Endothelial cell of umbilical vein (primary cell): Measurements from ENCODE around the gene MAP6. TPM values are rescaled to one million over a fixed set of nuclear protein-coding genes. Genes with fewer than 3 reads are reported as not detected.

Experiments
- BruUV-seq: library from RNA; stranded (reverse); fragments of 400-500 nt; replicated peaks from 2 replicates; lab custom pipeline; 2021; lab: Mats Ljungman, UMichigan
- CTCF ChIA-PET: fragments of 300-600, 350-600 bp; sonication (Branson Sonifier 250); formaldehyde crosslinking; loops from one replicate; lab custom pipeline; 2021; ENCODE audit warnings: antibody characterized with exemption, inconsistent platforms; lab: Charles Lee
- POLR2A ChIA-PET: fragments of 300-600, 350-600 bp; sonication (Branson Sonifier 250); formaldehyde crosslinking; loops from one replicate; lab custom pipeline; 2021; ENCODE audit warnings: antibody characterized with exemption, inconsistent platforms; lab: Charles Lee
- DNase-seq: peaks from one replicate; pipeline ENCODE4 v3.0.0-alpha.2; 2011; ENCODE audit warnings: low read depth, low spot score
- FAIRE-seq: peaks from 2 replicates; lab custom pipeline; 2011; peaks lifted over from hg19 to GRCh38; lab: Jason Lieb, UNC
- H2AFZ ChIP-seq: 2 replicates; pipeline ENCODE4 v1.6.0; 2012; ENCODE audit warnings: low read depth, low read length, control low read depth, inconsistent platforms
- H3K27ac ChIP-seq: 2 replicates; pipeline ENCODE4 v1.5.1; 2011; ENCODE audit warnings: low read depth, mild to moderate bottlenecking, control low read depth, low read length, moderate library complexity; ENCODE audit not compliant: insufficient read depth
- H3K27me3 ChIP-seq, 2 experiments: 2 replicates each; pipeline versions ENCODE4 v1.6.0 to v1.6.1; 2011; ENCODE audit warnings: low read length in 2 of 2, mixed read lengths in 1 of 2; ENCODE audit not compliant: control insufficient read depth in 2 of 2, insufficient read depth in 2 of 2
- H3K36me3 ChIP-seq, 2 experiments: 2 replicates in 1 of 2; 3 replicates in 1 of 2; pipeline ENCODE4 v1.5.1; 2011; ENCODE audit warnings: low read length in 2 of 2, mild to moderate bottlenecking in 1 of 2, moderate library complexity in 1 of 2; ENCODE audit not compliant: control insufficient read depth in 2 of 2, insufficient read depth in 2 of 2; ENCODE audit errors: extremely low read depth in 1 of 2
- H3K4me1 ChIP-seq: 3 replicates; pipeline ENCODE4 v1.5.1; 2011; ENCODE audit warnings: mild to moderate bottlenecking, low read length; ENCODE audit not compliant: control insufficient read depth, insufficient read depth; ENCODE audit errors: extremely low read depth
- H3K4me2 ChIP-seq: 2 replicates; pipeline ENCODE4 v1.6.1; 2011; ENCODE audit warnings: low read length, control low read depth, mixed read lengths; ENCODE audit not compliant: insufficient read depth
- H3K4me3 ChIP-seq, 3 experiments: fragments of 200-600 bp in 1 of 3; sonication (generic), shearing (Covaris generic) in 1 of 3; replicated peaks in 1 of 3; 2 replicates each; pipeline ENCODE4 v1.5.1; 2011 to 2016; ENCODE audit warnings: control low read depth in 3 of 3, low read length in 3 of 3, mild to moderate bottlenecking in 2 of 3, inconsistent platforms in 1 of 3, low read depth in 1 of 3, moderate library complexity in 1 of 3; ENCODE audit not compliant: insufficient read depth in 1 of 3
- H3K79me2 ChIP-seq: 2 replicates; pipeline ENCODE4 v1.6.0; 2012; ENCODE audit warnings: low read length, inconsistent platforms; ENCODE audit not compliant: control insufficient read depth, insufficient read depth
- H3K9ac ChIP-seq: replicated peaks from 2 replicates; pipeline ENCODE3; 2011; ENCODE audit warnings: low read length, control low read depth; ENCODE audit not compliant: insufficient read depth; ENCODE audit errors: extremely low read depth
- H3K9me1 ChIP-seq: replicated peaks from 3 replicates; pipeline ENCODE4 v1.6.0; 2011; ENCODE audit warnings: mild to moderate bottlenecking, low read length; ENCODE audit not compliant: control insufficient read depth, insufficient read depth; ENCODE audit errors: extremely low read depth
- H3K9me3 ChIP-seq: replicated peaks from 2 replicates; pipeline ENCODE4 v1.5.1; 2012; ENCODE audit warnings: low read length, inconsistent platforms; ENCODE audit not compliant: control insufficient read depth, insufficient read depth
- H4K20me1 ChIP-seq: replicated peaks from 2 replicates; pipeline ENCODE3; 2011; ENCODE audit warnings: mild to moderate bottlenecking, low read length; ENCODE audit not compliant: control insufficient read depth, insufficient read depth; ENCODE audit errors: extremely low read depth
- EZH2 ChIP-seq: IDR thresholded peaks from 2 replicates; pipeline ENCODE4 v1.6.1; 2012; ENCODE audit warnings: borderline replicate concordance, low read depth, mild to moderate bottlenecking, moderate library complexity, low read length, inconsistent platforms; ENCODE audit not compliant: severe bottlenecking
- FOS ChIP-seq: IDR thresholded peaks from 2 replicates; pipeline ENCODE4 v1.6.1; 2011; ENCODE audit warnings: mild to moderate bottlenecking, low read length, moderate library complexity, borderline replicate concordance; ENCODE audit not compliant: insufficient read depth
- GATA2 ChIP-seq: IDR thresholded peaks from 2 replicates; pipeline ENCODE4 v1.7.0; 2011; ENCODE audit warnings: low read depth, mild to moderate bottlenecking, moderate library complexity, mixed read lengths, low read length; ENCODE audit not compliant: insufficient read length, insufficient read depth
- JUN ChIP-seq: IDR thresholded peaks from 2 replicates; pipeline ENCODE4 v1.6.1; 2011; ENCODE audit warnings: borderline replicate concordance, low read depth; ENCODE audit not compliant: insufficient read length, insufficient read depth
- MYC ChIP-seq: IDR thresholded peaks from one replicate; pipeline ENCODE4 v1.6.1; 2011; ENCODE audit warnings: mild to moderate bottlenecking, low read depth, low read length
- POLR2A ChIP-seq: IDR thresholded peaks from 2 replicates; pipeline ENCODE4 v1.6.1; 2012; ENCODE audit warnings: low read depth, mild to moderate bottlenecking, control low read depth, low read length
- POLR2AphosphoS5 ChIP-seq: IDR thresholded peaks from 2 replicates; pipeline ENCODE4 v1.6.1; 2012; ENCODE audit warnings: low read depth, mild to moderate bottlenecking, control low read depth, low read length, moderate library complexity; ENCODE audit not compliant: insufficient read depth
- dilution Hi-C: fragments of 300-500 bp; cut with MboI; formaldehyde crosslinking; loops from one replicate; pipeline ENCODE4 v1.15.0; 2019; ENCODE audit warnings: low sequenced_read_pairs; ENCODE audit not compliant: extremely low pct_ligation_motif_present
- intact Hi-C: fragments of 100-400 bp; cut with micrococcal nuclease; formaldehyde crosslinking; loops from one replicate; pipeline ENCODE4 v1.10.0; 2022
- polyA plus RNA-seq, 4 experiments: library from polyadenylated mRNA; depleted of rRNA in 3 of 4; stranded (reverse) in 3 of 4; unstranded in 1 of 4; fragments of >200 nt; gene quantifications; 2 replicates each; pipeline versions ENCODE4 v1.2.1 to v1.2.3, GENCODE V29; 2011 to 2012; ENCODE audit warnings: missing spikeins in 1 of 4
- total RNA-seq: library from RNA; stranded (reverse); gene quantifications from 2 replicates; pipeline ENCODE4 v1.2.3, GENCODE V29; 2021
- TF ChIP-seq, protein P1 (sequence below): IDR thresholded peaks from 2 replicates; pipeline ENCODE4 v1.6.1; 2011; ENCODE audit not compliant: insufficient read depth, insufficient read length
- TF ChIP-seq, protein P2 (sequence below), 2 donors: IDR thresholded peaks; 1 replicate in 1 of 2; 2 replicates in 1 of 2; pipeline ENCODE4 v1.5.1; 2011; ENCODE audit warnings: low read length in 2 of 2, mild to moderate bottlenecking in 2 of 2, moderate library complexity in 2 of 2, control low read depth in 1 of 2, inconsistent platforms in 1 of 2, low read depth in 1 of 2; ENCODE audit not compliant: insufficient read depth in 1 of 2; ENCODE audit errors: extremely low read depth in 1 of 2

Gene MAP6
- total and polyA plus RNA-seq, 2 donors (not counting 3 experiments of a cell fraction or from before 2014, with no cell fraction given): 0.12 TPM; not detected in 1

DNA sequence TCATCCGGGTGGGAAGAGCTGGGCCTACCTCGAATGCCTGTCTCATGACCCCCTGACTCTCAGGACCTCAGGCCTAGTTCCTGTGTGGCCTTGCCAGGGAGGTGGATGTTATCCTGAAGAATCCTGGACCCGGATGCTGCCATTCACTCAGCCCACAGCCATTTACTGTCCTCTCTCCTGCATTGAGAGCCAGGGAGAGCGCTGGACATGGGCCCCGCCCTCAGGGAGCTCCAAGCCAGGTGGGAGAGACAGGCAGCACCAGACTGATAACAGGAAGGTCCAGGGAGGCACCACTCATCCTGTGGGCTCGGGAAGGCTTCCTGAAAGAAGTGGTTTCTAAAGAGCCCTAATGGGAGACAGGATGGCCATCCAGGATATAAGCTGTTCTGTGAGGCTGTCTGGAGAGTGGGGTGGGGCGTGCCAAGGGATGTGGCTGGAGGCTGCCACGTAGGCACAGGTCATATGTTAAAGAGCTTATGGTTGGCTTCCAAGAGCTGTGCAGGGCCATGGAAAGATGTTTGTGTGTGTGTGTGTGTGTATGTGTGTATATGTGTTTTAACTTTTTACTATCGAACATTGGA is 98.2 kb downstream of the MAP6 start:
- Histone ChIP-seq H3K79me2 (peaks cover 30% of the 10 kb centered on the region), H3K36me3 (peaks cover 24 to 68% of the 10 kb centered on the region in 2 experiments), H4K20me1 (no peaks in the 10 kb centered on the region), H3K4me1 (peaks cover 10% of the 10 kb centered on the region), H3K9me1 (no peaks in the 10 kb centered on the region), H3K27ac (no peak overlapping the region), H3K9me3 (no peaks in the 10 kb centered on the region), H3K9ac (no peak overlapping the region), H3K4me3 (no peak overlapping the region), H2AFZ (no peak overlapping the region), H3K4me2 (no peak overlapping the region), H3K27me3 (no peaks in the 10 kb centered on the region)
- TF ChIP-seq JUN (no peak), EZH2 (no peak), GATA2 (no peak), POLR2A (no peak), MYC (no peak), FOS (no peak), POLR2AphosphoS5 (no peak)
- TF ChIP-seq, protein P1, sequence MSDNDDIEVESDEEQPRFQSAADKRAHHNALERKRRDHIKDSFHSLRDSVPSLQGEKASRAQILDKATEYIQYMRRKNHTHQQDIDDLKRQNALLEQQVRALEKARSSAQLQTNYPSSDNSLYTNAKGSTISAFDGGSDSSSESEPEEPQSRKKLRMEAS: no peak
- TF ChIP-seq, protein P2, sequence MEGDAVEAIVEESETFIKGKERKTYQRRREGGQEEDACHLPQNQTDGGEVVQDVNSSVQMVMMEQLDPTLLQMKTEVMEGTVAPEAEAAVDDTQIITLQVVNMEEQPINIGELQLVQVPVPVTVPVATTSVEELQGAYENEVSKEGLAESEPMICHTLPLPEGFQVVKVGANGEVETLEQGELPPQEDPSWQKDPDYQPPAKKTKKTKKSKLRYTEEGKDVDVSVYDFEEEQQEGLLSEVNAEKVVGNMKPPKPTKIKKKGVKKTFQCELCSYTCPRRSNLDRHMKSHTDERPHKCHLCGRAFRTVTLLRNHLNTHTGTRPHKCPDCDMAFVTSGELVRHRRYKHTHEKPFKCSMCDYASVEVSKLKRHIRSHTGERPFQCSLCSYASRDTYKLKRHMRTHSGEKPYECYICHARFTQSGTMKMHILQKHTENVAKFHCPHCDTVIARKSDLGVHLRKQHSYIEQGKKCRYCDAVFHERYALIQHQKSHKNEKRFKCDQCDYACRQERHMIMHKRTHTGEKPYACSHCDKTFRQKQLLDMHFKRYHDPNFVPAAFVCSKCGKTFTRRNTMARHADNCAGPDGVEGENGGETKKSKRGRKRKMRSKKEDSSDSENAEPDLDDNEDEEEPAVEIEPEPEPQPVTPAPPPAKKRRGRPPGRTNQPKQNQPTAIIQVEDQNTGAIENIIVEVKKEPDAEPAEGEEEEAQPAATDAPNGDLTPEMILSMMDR (IDR thresholded peaks at IDR 0.05; ENCODE audit: extremely low read depth in 1 of 2, insufficient read depth in 1 of 2, low read depth in 1 of 2, low read length in 2 of 2): no peak
- ChIA-PET CTCF (interaction anchor here (0.9 to 1.6 kb wide), 3 partner anchors 12 to 27 kb away, joined by 3 read pairs; no protein-coding TSS in a partner anchor), POLR2A (interaction anchor here (0.8 kb wide), 1 partner anchor 16 kb away, joined by 3 read pairs; no protein-coding TSS in a partner anchor)
- no peak for FAIRE-seq
- dilution Hi-C loops (no loop called here), intact Hi-C loops (no loop called here)
- no peak for DNase-seq
- BruUV-seq: no TSS peak
